Activated CD4-positive, alpha-beta T cell treated with anti-CD3 and anti-CD28 coated beads, Interleukin-2, amount 50 U/mL, for 48 hours (primary cell): ENCODE results near the gene ZNF823.
"Not testable (repeated sequence)": the region's sequence is repeated elsewhere in the genome, so short reads cannot be mapped to it uniquely, and the experiment has no call there.

ENCODE experiments used
- DNase-seq, 2 experiments: peaks; one replicate each; pipeline ENCODE4 v3.0.0-alpha.2; 2020

Gene ZNF823

DNA sequence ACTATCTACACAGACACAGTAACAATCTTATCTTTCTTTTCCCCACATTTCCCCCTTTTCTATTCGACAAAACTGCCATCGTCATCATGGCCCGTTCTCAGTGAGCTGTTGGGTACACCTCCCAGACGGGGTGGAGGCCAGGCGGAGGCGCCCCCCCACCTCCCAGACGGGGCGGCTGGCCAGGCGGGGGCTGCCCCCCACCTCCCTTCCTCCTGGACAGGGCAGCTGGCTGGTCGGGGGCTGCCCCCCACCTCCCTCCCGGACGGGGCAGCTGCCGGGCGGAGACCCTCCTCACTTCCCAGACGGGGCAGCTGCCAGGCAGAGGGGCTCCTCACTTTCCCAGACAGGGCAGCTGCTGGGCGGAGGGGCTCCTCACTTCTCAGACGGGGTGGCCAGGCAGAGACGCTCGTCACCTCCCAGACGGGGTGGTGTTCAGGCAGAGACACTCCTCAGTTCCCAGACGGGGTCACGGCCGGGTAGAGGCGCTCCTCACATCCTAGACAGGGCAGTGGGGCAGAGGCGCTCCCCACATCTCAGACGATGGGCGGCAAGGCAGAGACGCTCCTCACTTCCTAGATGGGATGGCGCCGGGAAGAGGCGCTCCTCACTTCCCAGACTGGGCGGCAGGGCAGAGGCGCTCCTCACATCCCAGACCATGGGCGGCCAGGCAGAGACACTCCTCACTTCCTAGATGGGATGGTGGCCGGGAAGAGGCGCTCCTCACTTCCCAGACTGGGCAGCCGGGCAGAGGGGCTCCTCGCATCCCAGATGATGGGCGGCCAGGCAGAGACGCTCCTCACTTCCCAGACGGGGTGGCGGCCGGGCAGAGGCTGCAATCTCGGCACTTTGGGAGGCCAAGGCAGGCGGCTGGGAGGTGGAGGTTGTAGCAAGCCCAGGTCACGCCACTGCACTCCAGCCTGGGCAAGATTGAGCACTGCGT is 61.8 kb downstream of the ZNF823 start:
- not testable (repeated sequence) for DNase-seq

DNA sequence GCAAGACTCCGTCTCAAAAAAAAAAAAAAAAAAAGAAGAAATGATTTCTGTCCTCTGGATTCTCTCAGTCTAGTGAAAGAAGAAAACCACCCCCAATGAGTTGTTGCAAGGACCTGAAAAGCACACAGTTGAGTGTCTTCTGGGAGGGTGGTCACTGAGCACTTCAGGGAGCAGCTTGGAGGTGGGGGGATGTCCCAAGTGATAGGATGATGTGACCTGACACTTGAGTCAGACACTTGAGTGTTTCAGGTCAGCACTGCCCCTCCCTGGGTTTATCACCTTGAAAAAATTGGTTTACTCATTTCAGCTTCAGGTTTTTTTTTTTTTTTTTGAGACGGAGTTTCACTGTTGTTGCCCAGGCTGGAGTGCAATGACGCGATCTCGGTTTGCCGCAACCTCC is 63.2 kb downstream of the ZNF823 start:
- DNase-seq, result no peak

DNA sequence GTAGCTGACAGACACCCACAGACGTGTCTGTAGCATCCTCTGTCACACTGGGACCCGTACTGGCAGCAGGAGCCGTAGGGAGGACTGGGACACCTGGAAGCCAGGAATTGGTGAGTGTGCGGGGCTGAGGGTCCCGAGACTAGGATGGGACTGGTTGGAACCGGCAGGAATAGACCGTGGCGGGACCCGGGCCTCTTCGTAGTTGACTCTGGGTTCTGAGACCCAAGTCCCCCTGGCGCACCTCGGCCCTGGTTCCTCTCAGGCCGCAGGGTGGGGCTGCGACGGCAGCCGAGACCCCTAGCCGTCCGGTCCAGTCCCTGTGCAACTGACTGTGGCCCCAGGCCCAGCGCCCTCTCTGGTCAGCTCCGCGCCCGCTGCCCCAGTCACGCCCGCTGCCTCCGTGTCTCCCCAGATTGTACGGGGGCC is 64.7 kb downstream of the ZNF823 start:
- DNase-seq, result no peak

DNA sequence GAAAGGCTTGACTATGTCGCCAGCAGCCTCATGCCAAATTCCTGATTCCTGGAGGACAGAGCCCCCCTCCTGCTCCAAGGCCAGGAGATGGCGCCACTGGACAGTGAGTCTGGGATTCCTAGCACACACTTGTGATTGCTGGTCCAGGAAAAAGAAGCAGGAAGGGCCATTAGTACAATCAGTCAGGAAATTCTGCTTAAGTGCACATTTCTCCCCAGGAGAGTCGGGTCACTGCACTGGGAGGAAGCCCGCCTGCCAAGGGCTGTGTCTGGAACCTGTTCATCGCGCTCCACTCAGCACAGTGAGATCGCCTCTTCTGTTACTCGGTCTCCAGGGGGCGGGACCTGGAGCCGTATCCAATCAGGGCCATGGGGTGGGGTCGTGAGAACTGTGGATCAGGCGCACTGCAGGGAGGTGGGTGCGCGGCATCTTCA is 65.1 kb downstream of the ZNF823 start:
- DNase-seq, result peak; percentile 42 to 54
